ENCODE results near the gene HERPUD1.

DNA sequence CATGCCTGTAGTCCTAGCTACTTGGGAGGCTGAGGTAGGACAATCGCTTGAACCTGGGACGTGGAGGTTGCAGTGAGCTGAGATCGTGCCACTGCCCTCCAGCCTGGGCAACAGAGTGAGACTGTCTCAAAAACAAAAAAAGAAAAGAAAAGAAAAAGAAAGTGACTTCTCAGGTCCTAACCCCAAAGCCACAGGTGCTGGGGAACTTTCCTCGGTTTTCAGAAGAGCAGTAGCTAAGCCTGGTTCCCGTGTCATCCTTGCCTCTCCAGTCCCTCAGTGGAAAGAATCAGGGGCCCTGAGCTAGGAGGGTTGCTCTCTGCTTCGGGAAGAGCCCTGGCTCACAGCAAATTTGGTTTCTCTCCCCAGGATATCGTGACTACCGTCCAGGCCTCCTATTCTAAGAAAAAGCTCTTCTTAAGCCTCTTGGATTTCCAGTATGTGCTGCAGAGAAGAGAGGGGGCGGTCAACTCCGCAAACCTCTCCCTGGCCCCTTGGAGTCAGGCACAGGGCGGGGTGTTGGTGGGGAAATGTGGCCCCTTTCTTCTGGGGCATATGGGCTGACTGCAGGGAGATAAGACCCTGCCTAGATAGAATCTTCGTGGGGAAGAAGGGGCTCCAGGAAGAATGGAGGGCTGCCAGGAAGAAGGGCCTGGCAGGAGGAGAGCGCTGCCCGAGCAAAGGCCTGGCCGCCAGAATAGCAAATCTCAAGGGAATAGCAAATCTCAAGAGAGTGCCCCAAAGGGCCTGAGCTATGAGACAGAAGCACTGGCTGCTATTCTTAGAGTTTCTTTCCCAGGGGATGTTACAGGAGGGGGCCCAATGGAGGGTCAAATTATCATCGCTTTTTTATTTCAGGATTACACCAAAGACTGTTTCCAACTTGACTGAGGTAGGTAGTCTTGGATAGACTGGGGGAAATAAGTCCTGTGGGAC, 49.1 kb downstream of the HERPUD1 start:
- TF ChIP-seq ZNF565 (CRISPR knock-in tag; conservative IDR thresholded peaks at IDR 0.05; ENCODE audit: low read depth) (no peak), ZNF8 (CRISPR knock-in tag; IDR thresholded peaks at IDR 0.05) (no peak), ISL1 (CRISPR knock-in tag; IDR thresholded peaks at IDR 0.05) (no peak), ZNF70 (CRISPR knock-in tag; IDR thresholded peaks at IDR 0.05) (no peak), TCF4 (CRISPR knock-in tag; IDR thresholded peaks at IDR 0.05; ENCODE audit: borderline replicate concordance) (no peak), RARB (CRISPR knock-in tag; IDR thresholded peaks at IDR 0.05) (no peak), PPARA (CRISPR knock-in tag; IDR thresholded peaks at IDR 0.05; ENCODE audit: borderline replicate concordance) (no peak), ZFP3 (CRISPR knock-in tag; IDR thresholded peaks at IDR 0.05) (no peak)
- TF ChIP-seq, protein P1, sequence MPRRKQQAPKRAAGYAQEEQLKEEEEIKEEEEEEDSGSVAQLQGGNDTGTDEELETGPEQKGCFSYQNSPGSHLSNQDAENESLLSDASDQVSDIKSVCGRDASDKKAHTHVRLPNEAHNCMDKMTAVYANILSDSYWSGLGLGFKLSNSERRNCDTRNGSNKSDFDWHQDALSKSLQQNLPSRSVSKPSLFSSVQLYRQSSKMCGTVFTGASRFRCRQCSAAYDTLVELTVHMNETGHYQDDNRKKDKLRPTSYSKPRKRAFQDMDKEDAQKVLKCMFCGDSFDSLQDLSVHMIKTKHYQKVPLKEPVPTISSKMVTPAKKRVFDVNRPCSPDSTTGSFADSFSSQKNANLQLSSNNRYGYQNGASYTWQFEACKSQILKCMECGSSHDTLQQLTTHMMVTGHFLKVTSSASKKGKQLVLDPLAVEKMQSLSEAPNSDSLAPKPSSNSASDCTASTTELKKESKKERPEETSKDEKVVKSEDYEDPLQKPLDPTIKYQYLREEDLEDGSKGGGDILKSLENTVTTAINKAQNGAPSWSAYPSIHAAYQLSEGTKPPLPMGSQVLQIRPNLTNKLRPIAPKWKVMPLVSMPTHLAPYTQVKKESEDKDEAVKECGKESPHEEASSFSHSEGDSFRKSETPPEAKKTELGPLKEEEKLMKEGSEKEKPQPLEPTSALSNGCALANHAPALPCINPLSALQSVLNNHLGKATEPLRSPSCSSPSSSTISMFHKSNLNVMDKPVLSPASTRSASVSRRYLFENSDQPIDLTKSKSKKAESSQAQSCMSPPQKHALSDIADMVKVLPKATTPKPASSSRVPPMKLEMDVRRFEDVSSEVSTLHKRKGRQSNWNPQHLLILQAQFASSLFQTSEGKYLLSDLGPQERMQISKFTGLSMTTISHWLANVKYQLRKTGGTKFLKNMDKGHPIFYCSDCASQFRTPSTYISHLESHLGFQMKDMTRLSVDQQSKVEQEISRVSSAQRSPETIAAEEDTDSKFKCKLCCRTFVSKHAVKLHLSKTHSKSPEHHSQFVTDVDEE (CRISPR knock-in tag; IDR thresholded peaks at IDR 0.05): no peak
- TF ChIP-seq, protein P2, sequence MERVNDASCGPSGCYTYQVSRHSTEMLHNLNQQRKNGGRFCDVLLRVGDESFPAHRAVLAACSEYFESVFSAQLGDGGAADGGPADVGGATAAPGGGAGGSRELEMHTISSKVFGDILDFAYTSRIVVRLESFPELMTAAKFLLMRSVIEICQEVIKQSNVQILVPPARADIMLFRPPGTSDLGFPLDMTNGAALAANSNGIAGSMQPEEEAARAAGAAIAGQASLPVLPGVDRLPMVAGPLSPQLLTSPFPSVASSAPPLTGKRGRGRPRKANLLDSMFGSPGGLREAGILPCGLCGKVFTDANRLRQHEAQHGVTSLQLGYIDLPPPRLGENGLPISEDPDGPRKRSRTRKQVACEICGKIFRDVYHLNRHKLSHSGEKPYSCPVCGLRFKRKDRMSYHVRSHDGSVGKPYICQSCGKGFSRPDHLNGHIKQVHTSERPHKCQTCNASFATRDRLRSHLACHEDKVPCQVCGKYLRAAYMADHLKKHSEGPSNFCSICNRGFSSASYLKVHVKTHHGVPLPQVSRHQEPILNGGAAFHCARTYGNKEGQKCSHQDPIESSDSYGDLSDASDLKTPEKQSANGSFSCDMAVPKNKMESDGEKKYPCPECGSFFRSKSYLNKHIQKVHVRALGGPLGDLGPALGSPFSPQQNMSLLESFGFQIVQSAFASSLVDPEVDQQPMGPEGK (CRISPR knock-in tag; IDR thresholded peaks at IDR 0.05; ENCODE audit: borderline replicate concordance): no peak
- TF ChIP-seq, protein P3, sequence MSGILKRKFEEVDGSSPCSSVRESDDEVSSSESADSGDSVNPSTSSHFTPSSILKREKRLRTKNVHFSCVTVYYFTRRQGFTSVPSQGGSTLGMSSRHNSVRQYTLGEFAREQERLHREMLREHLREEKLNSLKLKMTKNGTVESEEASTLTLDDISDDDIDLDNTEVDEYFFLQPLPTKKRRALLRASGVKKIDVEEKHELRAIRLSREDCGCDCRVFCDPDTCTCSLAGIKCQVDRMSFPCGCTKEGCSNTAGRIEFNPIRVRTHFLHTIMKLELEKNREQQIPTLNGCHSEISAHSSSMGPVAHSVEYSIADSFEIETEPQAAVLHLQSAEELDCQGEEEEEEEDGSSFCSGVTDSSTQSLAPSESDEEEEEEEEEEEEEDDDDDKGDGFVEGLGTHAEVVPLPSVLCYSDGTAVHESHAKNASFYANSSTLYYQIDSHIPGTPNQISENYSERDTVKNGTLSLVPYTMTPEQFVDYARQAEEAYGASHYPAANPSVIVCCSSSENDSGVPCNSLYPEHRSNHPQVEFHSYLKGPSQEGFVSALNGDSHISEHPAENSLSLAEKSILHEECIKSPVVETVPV (CRISPR knock-in tag; IDR thresholded peaks at IDR 0.05): no peak

Data from SK-N-SH treated with all-trans-retinoic acid at 6 μM for 48 hours (cell line).